ENCODE data around the gene RMP24. TPM values are rescaled to one million over a fixed set of nuclear protein-coding genes. Genes with fewer than 3 reads are reported as not detected.
A peak's percentile ranks its signal among the peaks of the same experiment; 100 is the strongest.
"Not testable (repeated sequence)": the region's sequence is repeated elsewhere in the genome, so short reads cannot be mapped to it uniquely, and the experiment has no call there.

Gene RMP24

DNA sequence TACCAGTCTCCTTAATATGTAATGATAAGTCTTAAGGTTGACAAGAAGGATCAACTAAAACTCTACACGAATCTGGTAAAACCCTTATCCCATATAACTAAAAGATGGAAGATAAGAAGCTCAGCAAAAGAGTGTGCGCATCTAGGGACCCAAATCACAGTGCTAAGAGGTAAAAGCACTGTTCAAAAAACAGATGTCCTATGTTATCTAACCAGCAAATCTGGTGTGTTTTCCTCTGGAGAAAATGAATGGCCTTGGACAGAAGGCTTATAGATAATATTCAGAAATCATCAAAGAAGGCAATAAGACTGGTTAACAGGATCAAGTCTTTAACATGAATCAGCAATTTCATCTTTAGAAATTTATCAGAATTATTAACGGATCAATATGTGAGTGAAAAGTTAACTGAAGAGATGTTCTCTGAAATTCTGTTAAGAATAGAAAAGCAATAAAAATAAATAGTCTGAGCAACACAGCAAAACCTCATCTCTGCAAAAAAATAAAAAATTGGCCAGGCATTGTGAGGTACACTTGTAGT is 47.8 kb downstream of the RMP24 start:
- peaks cover 2% of the 10 kb centered on the region for H3K36me3 ChIP-seq (ENCODE audit: insufficient read depth, low read length)
- H3K4me1 Mint-ChIP-seq: peaks cover 0 to 7% (median 4%) of the 10 kb centered on the region in 4 donors
- no peaks in the 10 kb centered on the region for H3K9me3 ChIP-seq (ENCODE audit: control insufficient read depth in 1 of 2, low read length in 2 of 2)
- no peak overlapping the region for H3K4me3 ChIP-seq (ENCODE audit: low read length in 2 of 2)
- no peak for DNase-seq
- no peaks in the 10 kb centered on the region for H3K27me3 Mint-ChIP-seq
- H3K4me3 Mint-ChIP-seq: no peak overlapping the region
- peaks cover 5 to 6% of the 10 kb centered on the region in 2 donors for H3K36me3 Mint-ChIP-seq
- intact Hi-C loops (cut with micrococcal nuclease): loop anchor here (5.0 kb wide), 1 partner anchor 47 kb away; the partner anchor contains the start of gene RPRD1A
- H3K27me3 ChIP-seq (ENCODE audit: insufficient read depth, low read length): no peaks in the 10 kb centered on the region
- no peaks in the 10 kb centered on the region for H3K4me1 ChIP-seq (ENCODE audit: insufficient read depth, low read length)
- H3K27ac ChIP-seq (ENCODE audit: low read depth, low read length): no peak overlapping the region
- ChIA-PET CTCF (ENCODE audit: partially characterized antibody) (interaction anchor here (1.0 to 7.7 kb wide), 3 partner anchors 11 to 263 kb away, joined by 3 to 200 read pairs (median 3); no protein-coding TSS in a partner anchor), POLR2A (ENCODE audit: partially characterized antibody) (interaction anchor here (0.7 kb wide), 1 partner anchor 11 kb away, joined by 3 read pairs; no protein-coding TSS in a partner anchor)
- H3K9me3 Mint-ChIP-seq: peaks cover 0 to 3% (median 0%) of the 10 kb centered on the region in 8 donors
- peak overlapping the region in 1 of 7 donors; percentile 47 for H3K27ac Mint-ChIP-seq

DNA sequence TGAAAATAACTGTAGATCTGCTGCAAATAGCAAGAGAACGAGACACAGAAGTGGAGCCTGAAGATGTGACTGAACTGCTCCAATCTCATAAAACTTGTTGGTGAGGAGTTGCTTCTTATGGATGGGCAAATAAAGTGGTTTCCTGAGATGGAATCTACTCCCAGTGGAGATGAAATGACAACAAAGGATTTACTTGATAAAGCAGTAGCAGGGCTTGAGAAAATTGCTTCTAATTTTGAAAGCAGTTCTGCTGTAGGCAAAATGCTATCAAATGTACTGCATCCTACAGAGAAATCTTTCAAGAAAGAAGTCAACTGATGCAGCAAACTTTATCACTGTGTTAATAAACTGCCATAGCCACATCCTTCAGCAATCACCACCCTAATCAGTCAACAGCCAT is 50.9 kb downstream of the RMP24 start:
- H3K4me1 Mint-ChIP-seq: peaks cover 0 to 3% (median 1%) of the 10 kb centered on the region in 4 donors

DNA sequence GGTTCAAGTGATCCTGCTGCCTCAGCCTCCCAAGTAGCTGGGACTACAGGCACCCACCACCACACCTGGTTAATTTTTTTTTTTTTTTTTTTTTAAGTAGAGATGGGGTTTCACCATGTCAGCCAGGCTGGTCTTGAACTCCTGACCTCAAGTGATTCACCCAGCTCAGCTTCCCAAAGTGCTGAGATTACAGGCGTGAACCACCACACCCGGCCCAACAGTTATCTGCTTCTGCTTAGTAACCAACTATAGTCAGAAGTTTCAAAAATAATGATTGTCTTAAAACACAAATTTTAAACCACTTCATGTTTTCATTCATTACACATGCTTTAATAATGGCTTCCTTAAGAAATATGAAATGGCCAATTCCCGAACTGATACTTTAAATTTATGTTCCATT is 51.8 kb downstream of the RMP24 start:
- DNase-seq; H3K4me1 Mint-ChIP-seq; H3K4me1 ChIP-seq (ENCODE audit: insufficient read depth, low read length); POLR2A ChIA-PET (ENCODE audit: partially characterized antibody); H3K27me3 Mint-ChIP-seq; H3K9me3 Mint-ChIP-seq; CTCF ChIA-PET (ENCODE audit: partially characterized antibody); H3K27me3 ChIP-seq (ENCODE audit: insufficient read depth, low read length); H3K4me3 ChIP-seq (ENCODE audit: low read length in 2 of 2); H3K27ac Mint-ChIP-seq; H3K27ac ChIP-seq (ENCODE audit: low read depth, low read length); H3K4me3 Mint-ChIP-seq; H3K9me3 ChIP-seq (ENCODE audit: control insufficient read depth in 1 of 2, low read length in 2 of 2): not testable (repeated sequence)
- intact Hi-C loops (cut with micrococcal nuclease): loop anchor here (5.0 kb wide), 1 partner anchor 43 kb away; the partner anchor contains the start of gene RPRD1A
- H3K36me3 ChIP-seq (ENCODE audit: insufficient read depth, low read length): peaks cover 19% of the 10 kb centered on the region
- H3K36me3 Mint-ChIP-seq: peaks cover 27 to 32% of the 10 kb centered on the region in 2 donors

More for the DNA sequence above, 50.9 kb downstream of the RMP24 start:
- Histone ChIP-seq H3K4me1 (ENCODE audit: insufficient read depth, low read length) (no peaks in the 10 kb centered on the region), H3K27me3 (ENCODE audit: insufficient read depth, low read length) (no peaks in the 10 kb centered on the region), H3K27ac (ENCODE audit: low read depth, low read length) (no peak overlapping the region), H3K4me3 (ENCODE audit: low read length in 2 of 2) (no peak overlapping the region), H3K36me3 (ENCODE audit: insufficient read depth, low read length) (peaks cover 13% of the 10 kb centered on the region), H3K9me3 (ENCODE audit: control insufficient read depth in 1 of 2, low read length in 2 of 2) (no peaks in the 10 kb centered on the region)
- Mint-ChIP-seq H3K9me3 (no peaks in the 10 kb centered on the region), H3K4me3 (no peak overlapping the region), H3K36me3 (peaks cover 21 to 23% of the 10 kb centered on the region in 2 donors), H3K27ac (no peak overlapping the region), H3K27me3 (no peaks in the 10 kb centered on the region)
- POLR2A ChIA-PET (ENCODE audit: partially characterized antibody): no interaction called here
- CTCF ChIA-PET (ENCODE audit: partially characterized antibody): interaction anchor here (7.7 kb wide), 1 partner anchor 260 kb away, joined by 200 read pairs; no protein-coding TSS in a partner anchor
- intact Hi-C loops (cut with micrococcal nuclease): loop anchor here (5.0 kb wide), 1 partner anchor 44 kb away; the partner anchor contains the start of gene RPRD1A
- no peak for DNase-seq

DNA sequence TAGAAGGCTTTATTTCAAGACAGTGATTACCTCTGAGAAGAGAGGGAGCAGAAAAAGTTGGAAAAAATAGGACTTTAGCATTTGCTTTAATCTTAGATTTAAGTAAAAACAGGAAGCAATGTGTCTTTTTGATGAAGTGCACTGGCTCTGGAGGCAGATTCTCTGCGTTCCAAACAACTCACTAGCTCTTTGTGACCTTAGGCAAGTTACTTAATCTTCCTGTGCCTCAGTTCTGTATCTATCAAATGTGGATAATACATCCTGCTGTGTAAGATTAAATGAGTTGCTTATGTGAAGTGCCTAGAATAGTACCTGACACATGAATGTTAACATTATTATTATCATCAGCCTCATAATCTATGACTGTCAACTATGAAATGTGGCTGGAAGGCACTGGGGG is 52.5 kb downstream of the RMP24 start:
- H3K27ac Mint-ChIP-seq: peak overlapping the region in 4 of 7 donors; percentile 2 to 81 (median 38)
- peaks cover 0 to 12% (median 6%) of the 10 kb centered on the region in 4 donors for H3K4me1 Mint-ChIP-seq
- Histone ChIP-seq H3K4me1 (ENCODE audit: insufficient read depth, low read length) (no peaks in the 10 kb centered on the region), H3K4me3 (ENCODE audit: low read length in 2 of 2) (no peak overlapping the region), H3K9me3 (ENCODE audit: control insufficient read depth in 1 of 2, low read length in 2 of 2) (no peaks in the 10 kb centered on the region), H3K36me3 (ENCODE audit: insufficient read depth, low read length) (peaks cover 22% of the 10 kb centered on the region), H3K27ac (ENCODE audit: low read depth, low read length) (no peak overlapping the region), H3K27me3 (ENCODE audit: insufficient read depth, low read length) (no peaks in the 10 kb centered on the region)
- intact Hi-C loops (cut with micrococcal nuclease): no loop called here
- H3K27me3 Mint-ChIP-seq: no peaks in the 10 kb centered on the region
- ChIA-PET POLR2A (ENCODE audit: partially characterized antibody) (no interaction called here), CTCF (ENCODE audit: partially characterized antibody) (no interaction called here)
- DNase-seq: no peak
- H3K4me3 Mint-ChIP-seq: no peak overlapping the region
- no peaks in the 10 kb centered on the region for H3K9me3 Mint-ChIP-seq
- peaks cover 30 to 36% of the 10 kb centered on the region in 2 donors for H3K36me3 Mint-ChIP-seq

DNA sequence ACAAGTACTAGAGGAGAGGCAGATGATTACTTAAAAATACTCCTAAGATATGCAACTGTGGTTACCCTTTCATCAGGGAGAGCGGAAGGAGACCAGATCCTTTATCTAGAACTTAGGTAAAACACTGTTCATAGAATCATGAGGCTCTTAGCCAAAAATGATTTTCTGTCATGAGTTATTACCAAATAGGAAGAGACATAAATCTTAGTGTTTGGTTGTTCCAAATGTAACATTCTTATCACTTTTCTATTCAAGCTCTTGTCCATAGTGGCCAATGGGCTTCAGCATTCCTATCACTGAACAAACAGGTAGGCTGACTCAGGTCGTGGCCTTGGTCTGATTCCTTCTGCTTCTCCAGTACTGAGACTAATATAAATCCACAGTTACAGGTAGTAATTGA is 56.4 kb downstream of the RMP24 start:
- intact Hi-C loops (cut with micrococcal nuclease): no loop called here
- POLR2A ChIA-PET (ENCODE audit: partially characterized antibody): interaction anchor here (0.7 kb wide), 1 partner anchor 538 kb away, joined by 4 read pairs; no protein-coding TSS in a partner anchor

More for the DNA sequence above, 56.4 kb downstream of the RMP24 start:
- Mint-ChIP-seq H3K4me3 (peak overlapping the region in 2 of 8 donors; percentile 7 to 16), H3K9me3 (no peaks in the 10 kb centered on the region), H3K4me1 (peaks cover 11 to 24% (median 16%) of the 10 kb centered on the region in 4 donors), H3K36me3 (peaks cover 32 to 56% of the 10 kb centered on the region in 2 donors), H3K27me3 (no peaks in the 10 kb centered on the region), H3K27ac (peak overlapping the region in 5 of 7 donors; percentile 11 to 60 (median 36))
- H3K27me3 ChIP-seq (ENCODE audit: insufficient read depth, low read length): no peaks in the 10 kb centered on the region
- no peaks in the 10 kb centered on the region for H3K9me3 ChIP-seq (ENCODE audit: control insufficient read depth in 1 of 2, low read length in 2 of 2)
- DNase-seq: no peak
- CTCF ChIA-PET (ENCODE audit: partially characterized antibody): interaction anchor here (0.5 to 1.0 kb wide), 2 partner anchors 11 to 25 kb away, joined by 4 to 5 read pairs; no protein-coding TSS in a partner anchor
- peaks cover 22% of the 10 kb centered on the region for H3K36me3 ChIP-seq (ENCODE audit: insufficient read depth, low read length)
- H3K4me3 ChIP-seq (ENCODE audit: low read length in 2 of 2): no peak overlapping the region
- peaks cover 4% of the 10 kb centered on the region for H3K4me1 ChIP-seq (ENCODE audit: insufficient read depth, low read length)
- H3K27ac ChIP-seq (ENCODE audit: low read depth, low read length): no peak overlapping the region

Small RNAs within 50 kb of the gene (microRNA-seq; reads per million reads assigned to microRNA genes)
- gene MIR3929 (ENCODE audit: borderline microRNAs expressed, borderline number of aligned reads, borderline replicate concordance): not detected

Other genes starting within 250 kb of the RMP24 start
- 10 to 100 TPM; 40.1 to 42.3 TPM for gene RPRD1A, start 94.9 kb downstream of the RMP24 start, total RNA-seq
- 10 to 100 TPM in 1 of 2 donors, 1 to 10 TPM in 1; 6.1 to 12.8 TPM for gene RPRD1A, start 94.9 kb downstream of the RMP24 start, polyA plus RNA-seq
- gene SLC39A6, start 156.7 kb downstream of the RMP24 start, total RNA-seq: 10 to 100 TPM; 18.9 to 19.7 TPM
- 10 to 100 TPM; 35.4 to 41.8 TPM for gene SLC39A6, start 156.7 kb downstream of the RMP24 start, polyA plus RNA-seq
- 100 to 1,000 TPM; 139 to 143 TPM for gene ELP2, start 157.2 kb downstream of the RMP24 start, total RNA-seq
- 10 to 100 TPM; 76.3 to 81.3 TPM for gene ELP2, start 157.2 kb downstream of the RMP24 start, polyA plus RNA-seq
- gene MOCOS, start 214.8 kb downstream of the RMP24 start, total RNA-seq: under 1 TPM in 1 of 2 experiments, not detected in 1; 0.12 TPM
- gene MOCOS, start 214.8 kb downstream of the RMP24 start, polyA plus RNA-seq: under 1 TPM in 1 of 2 donors, not detected in 1; 0.06 TPM